Smooth muscle cell of the pulmonary artery (primary cell): ENCODE measurements around the gene PCBP3. TPM values are rescaled to one million over a fixed set of nuclear protein-coding genes. Genes with fewer than 3 reads are reported as not detected.

Experiments used
- total RNA-seq: library from RNA; depleted of rRNA; stranded (reverse); fragments of >200 nt; gene quantifications from 2 replicates; pipeline ENCODE4 v1.2.3, GENCODE V29; 2014

Gene PCBP3
- 2.5 TPM in 1 of 2 replicates, not detected in the other for total RNA-seq

GRCh38 chr21:45643021-45643980, at the start of gene PCBP3:
Gene PCBP3, plus strand, starts transcription at chr21:45643725. Its CDS starts 206,361 bp downstream, at chr21:45850086.

GRCh38 chr21:45981151-45982091, 337.9 kb downstream of the PCBP3 start, which contains the start of gene COL6A1:
Gene COL6A1, plus strand, starts transcription at chr21:45981770. Its CDS starts 81 bp downstream, at chr21:45981851.

Other genes starting within 250 kb of the PCBP3 start
- 132 and 154 TPM in 2 replicates for gene COL18A1, start 238.6 kb upstream of the PCBP3 start, total RNA-seq
- 4.6 and 13.4 TPM in 2 replicates for gene SLC19A1, start 101.3 kb upstream of the PCBP3 start, total RNA-seq